GM18951 (cell line): Measurements from ENCODE around the gene HTT.

Experiments used
- POLR2A ChIP-seq: IDR thresholded peaks from 4 replicates; pipeline ENCODE4 v1.6.1; 2011; ENCODE audit warnings: mild to moderate bottlenecking; ENCODE audit not compliant: insufficient read length, insufficient read depth; ENCODE audit errors: extremely low read depth
- in situ Hi-C: fragments of 300-500 bp; cut with MboI; formaldehyde crosslinking; loops from one replicate; pipeline ENCODE4 v1.12.0; 2022; ENCODE audit warnings: low sequenced_read_pairs, mixed read lengths, inconsistent platforms; ENCODE audit not compliant: unreplicated experiment

The HTT gene

DNA sequence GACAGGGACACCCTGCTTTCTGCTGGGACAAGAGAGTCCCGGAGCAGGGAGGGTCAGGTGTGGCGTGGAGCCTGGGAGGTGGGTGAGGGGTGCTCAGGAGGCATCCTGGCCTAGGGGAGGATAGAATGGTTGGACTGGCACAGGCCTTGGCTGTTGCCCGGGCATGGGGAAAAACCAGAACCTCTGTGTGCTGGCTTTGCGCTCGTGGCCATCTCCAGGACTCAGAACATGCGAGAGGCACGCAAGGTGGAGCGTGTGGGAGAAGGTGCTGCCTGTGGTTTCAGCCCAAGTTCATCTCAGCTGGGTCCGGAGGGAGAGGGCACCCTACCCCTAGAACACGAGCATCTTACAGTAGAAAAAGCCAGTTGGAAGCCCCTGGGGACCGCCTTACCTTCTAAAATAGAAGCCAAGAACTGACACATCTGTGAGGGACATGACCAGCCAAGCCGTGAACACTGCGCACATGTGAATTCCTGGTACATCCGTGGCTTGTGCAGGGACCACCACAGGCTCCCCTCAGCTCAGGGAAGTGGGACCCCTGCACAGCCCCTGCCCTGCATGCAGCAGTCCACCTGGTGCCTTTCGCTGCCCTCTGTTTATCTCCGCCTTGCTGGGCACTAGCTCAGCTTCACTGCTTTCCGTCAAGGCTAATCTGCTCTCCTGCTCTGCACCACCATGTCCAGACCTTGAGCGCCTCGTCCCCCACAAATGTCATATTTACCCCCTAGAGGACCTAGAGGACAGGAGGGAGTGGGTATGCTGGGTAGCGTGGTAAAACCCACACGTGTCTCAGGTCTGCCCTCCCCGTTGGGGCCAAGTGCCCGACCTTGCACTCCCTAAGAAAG is 187.9 kb downstream of the HTT start:
- TF ChIP-seq POLR2A = no peak
- in situ Hi-C loops = no loop called here

DNA sequence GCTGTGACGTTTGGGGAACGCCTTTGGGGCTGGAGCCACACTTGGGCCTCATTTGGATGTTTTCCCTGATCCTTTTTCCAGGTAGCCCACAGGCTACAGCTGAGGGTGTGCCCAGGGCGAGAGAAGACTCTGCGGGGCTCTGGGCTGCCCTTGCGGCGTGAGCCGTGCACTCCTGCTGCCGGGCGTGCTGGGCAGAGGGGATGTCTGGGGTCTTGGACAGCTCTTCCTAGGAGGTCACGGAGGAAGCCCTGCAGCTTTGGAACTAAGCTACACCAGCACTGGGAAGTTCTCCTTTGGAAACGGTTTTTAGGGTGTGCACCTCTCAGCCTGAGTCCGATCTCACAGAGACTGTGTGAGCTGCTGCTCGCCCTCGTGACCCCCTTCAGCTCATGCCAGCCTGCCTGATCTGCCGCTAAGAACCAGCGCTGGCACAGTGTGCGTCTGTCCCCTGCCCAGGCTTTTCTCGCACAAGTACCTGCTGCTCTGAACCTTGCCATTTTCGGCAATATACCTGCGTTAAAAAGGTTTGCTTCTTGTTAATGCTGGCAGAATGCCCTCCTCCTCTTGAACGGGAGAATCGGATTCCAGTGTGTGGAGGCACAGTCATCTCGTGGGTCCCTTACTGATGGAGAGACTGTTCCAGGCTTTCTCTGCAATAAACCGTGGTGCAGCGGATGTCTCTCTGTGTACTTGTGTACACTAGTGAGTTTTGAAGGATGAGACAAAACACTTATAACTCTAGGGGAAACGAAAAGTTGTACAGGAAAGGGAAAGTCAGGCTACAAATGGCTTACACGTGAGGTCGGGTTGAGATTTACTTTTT is 188.8 kb downstream of the HTT start:
- no peak for TF ChIP-seq POLR2A
- in situ Hi-C loops = no loop called here

DNA sequence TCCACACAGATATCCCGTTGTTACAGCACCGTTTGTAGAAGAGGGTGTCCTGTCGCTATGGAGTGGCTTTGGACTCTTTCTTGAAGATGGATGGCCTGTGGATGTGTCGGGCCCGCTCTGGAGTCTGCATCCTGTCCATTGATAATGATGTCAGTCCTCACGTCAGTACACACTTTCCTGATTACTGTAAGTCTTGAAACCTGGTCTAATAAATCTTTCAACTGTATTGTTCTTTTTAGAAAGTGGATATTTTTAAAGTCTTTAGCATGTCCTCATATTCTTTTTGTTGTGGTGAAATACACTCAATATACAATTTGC is 189.4 kb downstream of the HTT start:
- no peak for TF ChIP-seq POLR2A
- in situ Hi-C loops = no loop called here

DNA sequence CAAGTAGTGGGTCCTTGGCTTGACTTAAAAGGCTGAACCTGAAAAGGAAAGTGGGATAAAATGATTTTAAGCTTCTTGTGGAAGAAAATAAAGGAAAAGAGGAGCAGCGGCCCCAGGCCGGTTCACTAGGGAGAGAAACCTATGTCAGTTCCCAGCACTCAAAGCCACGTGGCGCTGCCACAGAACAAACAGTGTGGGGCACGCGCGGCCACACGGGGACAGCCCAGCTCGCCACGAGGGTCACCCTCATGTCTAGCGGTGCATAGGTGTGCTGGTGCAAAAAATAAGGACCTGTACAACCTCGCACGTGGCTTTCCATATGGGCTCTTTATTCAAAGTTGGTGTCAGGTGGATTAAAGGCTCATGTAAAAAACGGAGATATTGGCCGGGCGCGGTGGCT is 191.6 kb downstream of the HTT start:
- in situ Hi-C loops = no loop called here
- TF ChIP-seq POLR2A = no peak

DNA sequence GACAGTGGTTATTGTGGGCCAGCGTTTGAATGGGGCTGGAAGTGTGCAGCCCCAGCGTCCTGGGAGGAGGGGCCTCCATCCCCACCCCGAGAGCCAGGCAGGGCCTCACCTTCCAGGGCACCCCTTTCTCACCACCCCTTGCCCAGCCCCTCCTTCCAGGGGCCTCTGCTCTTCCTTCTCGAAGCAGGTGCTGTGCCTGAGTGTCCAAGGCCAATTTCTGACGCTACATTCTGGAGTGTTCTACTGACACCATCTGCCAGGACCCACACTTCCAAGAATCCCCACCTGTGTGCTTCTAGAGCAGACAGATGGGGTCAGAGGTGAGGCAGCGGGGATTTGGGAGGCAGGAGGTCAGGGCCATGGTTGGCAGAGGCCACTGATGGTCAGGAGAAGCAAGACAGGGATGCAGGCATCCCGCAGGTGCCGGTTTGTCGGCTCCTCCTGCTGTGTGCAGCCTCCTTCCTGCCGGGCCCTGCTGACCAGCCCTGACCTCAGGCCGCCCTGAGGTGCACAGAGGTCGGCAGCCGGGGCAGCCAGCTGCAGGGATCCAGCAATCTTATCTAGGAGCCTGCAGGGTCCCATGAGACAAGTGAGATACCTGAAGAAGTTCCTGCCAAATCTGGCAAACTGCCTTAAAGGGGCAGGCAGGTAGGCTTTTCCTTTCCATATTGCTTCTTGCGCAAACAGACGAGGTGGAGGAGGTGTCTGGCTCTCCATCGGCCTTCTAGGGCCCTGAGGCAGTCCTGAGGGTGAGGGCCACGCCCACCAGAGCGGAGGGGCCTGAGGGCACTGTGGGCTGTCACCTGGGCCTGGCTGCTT is 193.3 kb downstream of the HTT start:
- no peak for TF ChIP-seq POLR2A
- in situ Hi-C loops = no loop called here

DNA sequence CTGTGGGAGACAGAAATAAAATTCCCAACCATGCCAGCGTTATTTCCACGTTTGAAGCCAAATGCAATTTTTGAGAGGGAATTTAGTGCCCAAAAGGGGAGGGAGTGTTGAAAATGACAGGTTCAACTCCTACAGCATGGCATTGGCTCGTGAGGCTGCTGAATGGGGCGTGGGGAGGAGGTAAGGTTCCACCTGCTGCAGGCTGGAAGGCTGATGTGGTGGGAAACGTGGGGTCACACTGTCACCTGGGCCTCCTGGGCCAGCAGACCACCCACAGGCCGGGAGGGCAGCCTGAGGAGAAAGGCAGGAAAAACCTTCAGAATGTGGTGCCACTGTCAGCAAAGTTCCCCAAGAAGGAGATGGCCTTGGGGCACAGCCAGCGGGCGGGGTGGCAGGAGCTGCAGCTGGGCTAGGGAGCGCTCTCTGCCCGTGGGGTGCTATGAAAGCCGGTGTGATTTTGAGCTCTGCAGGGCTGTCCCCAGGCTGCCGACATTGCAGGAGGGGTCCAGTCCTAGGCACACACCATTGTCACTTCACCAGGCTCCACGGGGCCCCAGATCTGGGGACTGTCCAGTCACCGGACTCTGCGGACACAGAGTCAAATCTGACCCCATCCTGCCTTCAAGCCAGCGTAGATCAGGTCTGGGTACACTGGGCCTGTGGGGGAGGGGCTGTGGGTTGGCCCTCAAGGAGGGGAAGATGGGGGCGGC is 194.1 kb downstream of the HTT start:
- in situ Hi-C loops = no loop called here
- no peak for TF ChIP-seq POLR2A

DNA sequence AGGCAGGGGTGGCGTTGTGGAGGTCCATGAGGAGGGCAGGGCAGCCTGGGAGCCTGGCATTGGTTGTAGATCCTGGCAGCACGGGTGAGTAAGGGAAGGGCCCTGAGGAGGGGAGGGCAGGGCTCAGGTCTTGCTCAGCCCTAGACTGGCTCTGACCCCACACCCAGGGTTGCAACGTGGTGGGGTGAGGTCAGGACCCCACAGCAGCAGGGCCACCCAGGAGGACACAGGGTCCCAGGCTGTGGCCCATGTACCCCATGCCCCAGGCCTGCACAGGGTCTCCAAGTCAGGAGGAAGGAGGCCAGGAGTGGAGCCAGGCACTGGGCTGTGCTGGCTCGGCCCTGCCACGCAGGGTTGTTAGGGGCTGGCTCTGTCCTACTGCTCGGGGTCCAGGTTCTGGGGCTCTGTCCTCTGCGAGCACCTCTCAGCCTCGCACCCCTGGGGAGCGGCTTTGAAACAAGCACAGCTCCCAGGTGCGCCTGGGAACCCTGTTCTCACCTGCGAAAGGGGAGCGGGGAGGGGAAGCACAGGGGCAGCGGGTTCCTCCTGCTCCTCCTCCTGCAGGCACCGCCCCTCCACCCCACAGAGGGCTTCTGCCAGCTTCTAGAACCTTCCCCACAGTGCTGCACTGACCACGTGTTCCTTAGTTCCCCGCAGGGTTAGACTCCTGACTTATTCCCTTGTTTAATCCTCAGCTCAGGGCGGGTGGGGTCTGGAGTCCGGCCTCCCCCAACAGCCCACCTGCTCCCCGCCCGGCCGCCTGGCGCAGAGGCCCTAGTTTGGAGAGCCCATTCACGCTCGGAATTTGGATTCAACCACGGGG is 194.8 kb downstream of the HTT start:
- in situ Hi-C loops = no loop called here
- no peak for TF ChIP-seq POLR2A

DNA sequence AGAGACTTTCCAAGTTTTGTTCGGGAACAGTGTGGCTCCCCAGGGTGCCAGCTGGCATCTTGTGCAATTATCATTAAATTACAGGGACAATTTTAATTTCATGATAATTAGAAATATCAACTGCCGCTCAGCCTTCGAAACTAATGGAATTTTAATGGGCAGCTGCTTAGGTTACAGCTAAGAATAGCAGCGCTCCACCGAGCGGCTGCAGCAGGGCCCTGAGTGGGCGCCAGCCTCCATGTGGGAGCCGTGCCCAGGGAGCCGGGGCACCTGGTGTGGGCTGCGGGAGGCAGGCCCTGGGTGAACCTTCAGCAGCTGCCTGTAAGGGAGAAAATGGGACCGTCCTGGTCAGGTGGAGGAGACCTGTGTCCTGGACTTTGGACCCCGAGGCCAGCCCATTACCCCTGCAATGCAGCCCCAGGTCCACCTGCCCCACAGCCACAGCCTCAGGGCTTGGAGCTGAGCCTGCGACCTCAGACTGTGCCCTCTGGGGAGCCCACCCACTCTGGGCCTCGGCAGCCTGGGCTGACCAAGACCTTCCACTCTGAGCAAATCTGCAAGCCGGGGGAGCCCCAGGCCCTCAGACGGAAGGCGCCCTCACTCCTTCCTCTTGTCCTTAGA is 195.6 kb downstream of the HTT start:
- in situ Hi-C loops = no loop called here
- TF ChIP-seq POLR2A = no peak

DNA sequence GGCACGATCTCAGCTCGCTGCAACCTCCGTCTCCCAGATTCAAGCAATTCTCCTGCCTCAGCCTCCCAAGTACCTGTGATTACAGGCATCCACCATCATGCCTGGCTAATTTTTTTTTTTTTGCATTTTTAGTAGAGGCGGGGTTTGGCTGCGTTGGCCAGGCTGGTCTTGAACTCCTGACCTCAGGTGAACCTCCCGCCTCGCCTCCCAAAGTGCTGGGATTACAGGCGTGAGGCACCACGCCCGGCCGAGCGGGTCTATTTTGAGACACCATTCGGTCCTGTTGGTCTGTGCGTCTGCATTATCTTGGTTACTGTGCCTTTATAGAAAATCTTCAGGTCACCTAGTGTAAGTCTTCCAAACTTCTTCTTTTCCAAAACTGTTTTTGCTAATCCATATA is 196.7 kb downstream of the HTT start:
- no peak for TF ChIP-seq POLR2A
- in situ Hi-C loops = no loop called here

DNA sequence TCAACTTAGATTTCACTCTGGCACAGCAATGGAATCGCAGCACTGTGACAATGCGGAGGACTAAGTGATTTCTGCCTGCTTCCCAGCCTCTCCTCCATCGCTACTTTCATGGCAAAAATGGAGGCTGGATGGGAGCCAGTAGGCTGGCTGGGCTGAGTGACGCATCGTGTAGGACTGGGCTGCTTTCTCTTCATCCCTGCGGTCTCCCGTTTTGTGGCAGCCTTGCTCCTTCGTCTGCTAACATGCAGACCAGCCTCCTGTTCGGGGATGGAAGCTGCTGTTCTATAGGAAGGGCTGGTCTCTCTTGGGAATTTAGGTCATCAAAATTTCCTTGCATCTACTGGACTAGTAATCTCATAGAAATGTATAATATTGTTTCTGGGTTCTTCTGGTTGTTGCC is 202.5 kb downstream of the HTT start:
- in situ Hi-C loops = no loop called here
- no peak for TF ChIP-seq POLR2A

DNA sequence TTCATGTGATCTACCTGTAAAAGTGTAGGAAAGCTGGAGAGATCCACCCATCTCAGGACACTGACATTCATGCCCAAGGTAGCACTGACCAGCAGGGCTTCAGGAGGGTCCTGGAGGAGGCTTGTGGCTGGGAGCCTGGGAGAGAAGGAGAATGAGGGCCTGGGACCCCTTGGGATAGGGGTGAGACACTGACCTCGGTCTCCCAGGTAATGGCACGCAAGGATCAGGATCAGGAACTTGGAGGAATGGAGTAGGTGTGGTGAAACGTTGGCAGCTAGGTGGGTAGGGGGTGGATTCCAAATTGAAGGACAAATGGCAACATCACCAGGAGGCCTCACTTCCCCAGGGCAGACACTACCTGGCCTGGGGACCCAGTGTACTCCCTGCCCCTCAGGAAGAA is 206.0 kb downstream of the HTT start:
- in situ Hi-C loops = no loop called here
- TF ChIP-seq POLR2A = no peak

DNA sequence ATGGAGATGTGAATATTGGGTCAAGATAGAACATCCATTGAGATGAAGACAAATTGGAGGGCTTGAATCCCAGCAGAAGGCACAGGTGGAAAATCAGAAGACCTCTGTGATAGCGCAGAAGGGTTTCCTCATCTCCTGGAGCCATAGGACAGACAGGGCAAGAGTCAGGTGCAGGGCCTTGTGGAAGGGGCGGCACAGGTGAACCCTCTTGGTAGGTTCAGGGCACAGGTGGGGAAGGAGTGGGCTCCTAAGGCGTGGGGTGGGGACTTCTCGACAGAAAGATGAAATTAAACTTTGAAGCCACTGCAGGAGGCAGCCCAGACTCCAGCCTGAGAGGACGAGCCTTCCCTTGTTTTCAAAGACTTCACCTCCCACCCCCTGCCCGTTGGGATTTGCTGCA is 209.0 kb downstream of the HTT start:
- TF ChIP-seq POLR2A = no peak
- in situ Hi-C loops = no loop called here

DNA sequence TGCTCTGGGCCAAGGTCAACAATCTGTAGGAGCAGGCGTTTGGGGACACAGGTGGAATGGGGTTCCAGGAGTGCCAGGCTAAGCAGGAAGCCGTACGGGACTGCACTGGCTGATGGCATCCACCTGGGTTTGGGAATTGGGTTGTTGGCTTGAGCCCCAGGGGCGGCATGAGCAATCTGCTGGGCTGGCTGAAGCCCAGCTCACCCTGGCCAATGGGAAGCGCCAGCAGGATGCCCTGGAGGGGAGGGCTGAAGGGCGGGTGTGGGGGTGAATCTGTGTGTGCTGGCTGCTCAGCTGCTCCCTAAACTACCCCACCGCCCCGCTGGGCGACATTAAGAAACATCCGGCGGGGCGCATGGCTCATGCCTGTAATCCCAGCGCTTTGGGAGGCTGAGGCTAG is 209.4 kb downstream of the HTT start:
- TF ChIP-seq POLR2A = no peak
- in situ Hi-C loops = no loop called here
